HepG2 (cell line): ENCODE data around the gene NUBP1. TPM values are rescaled to one million over a fixed set of nuclear protein-coding genes. Genes with fewer than 3 reads are reported as not detected.

Experiments
- ATAD3A ChIP-seq: sonication (generic); formaldehyde crosslinking; IDR thresholded peaks from 2 replicates; pipeline ENCODE4 v1.4.0; 2020; ENCODE audit warnings: missing genetic modification reagents
- ATRX ChIP-seq: sonication (generic); formaldehyde crosslinking; IDR thresholded peaks from 2 replicates; pipeline ENCODE4 v1.4.0; 2020; ENCODE audit warnings: missing genetic modification reagents, borderline replicate concordance
- HNF4A ChIP-seq: sonication (generic); formaldehyde crosslinking; IDR thresholded peaks from 2 replicates; pipeline ENCODE4 v1.4.0; 2020; ENCODE audit warnings: missing genetic modification reagents
- IRF2 ChIP-seq: IDR thresholded peaks from 2 replicates; pipeline ENCODE4 v1.6.1; 2018; ENCODE audit warnings: missing genetic modification reagents, missing compliant biosample characterization
- REPIN1 ChIP-seq: sonication (generic); formaldehyde crosslinking; IDR thresholded peaks from 2 replicates; pipeline ENCODE4 v1.8.0; 2022; ENCODE audit warnings: missing genetic modification reagents, low read depth, mild to moderate bottlenecking, borderline replicate concordance
- RXRA ChIP-seq: sonication (generic); formaldehyde crosslinking; IDR thresholded peaks from 2 replicates; pipeline ENCODE4 v1.5.1; 2020; ENCODE audit warnings: missing genetic modification reagents
- TAF15 ChIP-seq: fragments of 200-400 bp; formaldehyde crosslinking; IDR thresholded peaks from one replicate; pipeline ENCODE4 v1.6.1; 2018; ENCODE audit warnings: mild to moderate bottlenecking, low read depth, low read length; ENCODE audit not compliant: poor library complexity, severe bottlenecking
- ZNF10 ChIP-seq: sonication (generic); formaldehyde crosslinking; IDR thresholded peaks from 2 replicates; pipeline ENCODE4 v1.4.0; 2020; ENCODE audit warnings: mild to moderate bottlenecking, low read depth, missing genetic modification reagents, borderline replicate concordance
- ZNF17 ChIP-seq: sonication (generic); formaldehyde crosslinking; IDR thresholded peaks from 2 replicates; pipeline ENCODE4 v1.5.0; 2020; ENCODE audit warnings: mild to moderate bottlenecking, missing genetic modification reagents
- ZNF331 ChIP-seq: sonication (generic); formaldehyde crosslinking; IDR thresholded peaks from 2 replicates; pipeline ENCODE4 v1.4.0; 2020; ENCODE audit warnings: missing genetic modification reagents
- ZNF382 ChIP-seq: sonication (generic); formaldehyde crosslinking; IDR thresholded peaks from 2 replicates; pipeline ENCODE4 v1.5.0; 2020; ENCODE audit warnings: missing genetic modification reagents, mild to moderate bottlenecking, borderline replicate concordance
- polyA plus RNA-seq, 8 experiments: library from polyadenylated mRNA; depleted of rRNA in 3 of 8; stranded (reverse) in 7 of 8; unstranded in 1 of 8; fragments of >200 nt; fragmentation: Illumina TruSeq in 4 of 8; extraction: Trizol in 4 of 8; gene quantifications; 2 replicates each; pipeline versions ENCODE4 v1.2.1 to v1.2.3, GENCODE V29; 2011 to 2016; ENCODE audit warnings: low read depth in 4 of 8, missing spikeins in 1 of 8, mixed read lengths in 1 of 8; ENCODE audit not compliant: insufficient read depth in 1 of 8
- total RNA-seq, 5 experiments: library from RNA; depleted of rRNA; stranded (reverse); fragments of >200 nt; fragmentation: Illumina TruSeq; extraction: Trizol; gene quantifications; 2 replicates each; pipeline ENCODE4 v1.2.3, GENCODE V29; 2016; ENCODE audit warnings: low read depth in 1 of 5
- TF ChIP-seq, protein P1 (sequence below): sonication (generic); formaldehyde crosslinking; conservative IDR thresholded peaks from 2 replicates; pipeline ENCODE4 v1.4.0; 2020; ENCODE audit warnings: missing genetic modification reagents
- TF ChIP-seq, protein P2 (sequence below): sonication (generic); formaldehyde crosslinking; IDR thresholded peaks from 2 replicates; pipeline ENCODE4 v1.4.0; 2020; ENCODE audit warnings: mild to moderate bottlenecking, missing genetic modification reagents, borderline replicate concordance
- TF ChIP-seq, protein P3 (sequence below): sonication (generic); formaldehyde crosslinking; IDR thresholded peaks from 2 replicates; pipeline ENCODE4 v1.8.0; 2022; ENCODE audit warnings: mild to moderate bottlenecking, missing genetic modification reagents, moderate library complexity
- TF ChIP-seq, protein P4 (sequence below): sonication (generic); formaldehyde crosslinking; IDR thresholded peaks from 2 replicates; pipeline ENCODE4 v1.4.0; 2020; ENCODE audit warnings: low read depth, mild to moderate bottlenecking, missing genetic modification reagents
- TF ChIP-seq, protein P5 (sequence below): conservative IDR thresholded peaks from 2 replicates; pipeline ENCODE4 v1.6.1; 2018; ENCODE audit warnings: missing genetic modification reagents
- TF ChIP-seq, protein P6 (sequence below): IDR thresholded peaks from 2 replicates; pipeline ENCODE4 v1.6.1; 2018; ENCODE audit warnings: missing genetic modification reagents, mild to moderate bottlenecking, missing compliant biosample characterization

The NUBP1 gene
- total and polyA plus RNA-seq, 2 of the 13 experiments (the other 11 are each of a cell fraction or from before 2014, with no cell fraction given), result 53.5 to 70.4 TPM

DNA sequence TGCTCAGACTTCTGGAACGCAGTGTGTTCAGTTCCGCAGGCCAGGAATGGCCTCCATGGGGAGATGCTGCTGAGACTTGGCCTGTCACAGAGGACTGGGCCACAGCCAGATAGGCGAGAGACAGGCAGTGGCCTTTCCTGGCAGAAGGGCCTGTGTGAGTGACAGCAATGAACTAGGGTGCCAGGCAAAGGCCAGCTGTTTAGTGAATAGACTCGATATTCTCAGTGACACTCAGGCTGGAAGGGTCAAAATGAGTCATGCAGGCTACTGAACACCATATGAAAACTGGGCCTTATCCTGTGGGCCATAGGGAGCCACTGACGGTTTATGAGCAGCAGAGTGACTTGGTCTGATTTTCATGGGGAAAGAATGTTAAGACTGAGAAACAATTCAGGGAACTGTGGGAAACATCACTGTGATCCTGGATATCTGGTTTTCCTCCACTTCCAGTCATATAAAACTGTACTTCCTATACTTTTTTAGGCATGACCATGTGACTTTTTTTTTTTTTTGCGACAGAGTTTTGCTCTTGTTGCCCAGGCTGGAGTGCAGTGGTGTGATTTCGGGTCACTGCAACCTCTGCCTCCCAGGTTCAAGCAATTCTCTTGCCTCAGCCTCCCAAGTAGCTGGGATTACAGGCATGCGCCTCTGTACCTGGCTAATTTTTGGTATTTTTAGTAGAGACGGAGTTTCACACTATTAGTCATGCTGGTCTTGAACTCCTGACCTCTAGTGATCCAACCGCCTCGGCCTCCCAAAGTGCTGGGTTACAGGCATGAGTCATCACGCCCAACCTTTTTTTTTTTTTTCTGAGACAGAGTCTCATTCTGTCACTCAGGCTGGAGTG lies 5.2 kb upstream of the NUBP1 start (continued):
- TF ChIP-seq, protein P1, sequence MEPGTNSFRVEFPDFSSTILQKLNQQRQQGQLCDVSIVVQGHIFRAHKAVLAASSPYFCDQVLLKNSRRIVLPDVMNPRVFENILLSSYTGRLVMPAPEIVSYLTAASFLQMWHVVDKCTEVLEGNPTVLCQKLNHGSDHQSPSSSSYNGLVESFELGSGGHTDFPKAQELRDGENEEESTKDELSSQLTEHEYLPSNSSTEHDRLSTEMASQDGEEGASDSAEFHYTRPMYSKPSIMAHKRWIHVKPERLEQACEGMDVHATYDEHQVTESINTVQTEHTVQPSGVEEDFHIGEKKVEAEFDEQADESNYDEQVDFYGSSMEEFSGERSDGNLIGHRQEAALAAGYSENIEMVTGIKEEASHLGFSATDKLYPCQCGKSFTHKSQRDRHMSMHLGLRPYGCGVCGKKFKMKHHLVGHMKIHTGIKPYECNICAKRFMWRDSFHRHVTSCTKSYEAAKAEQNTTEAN (CRISPR knock-in tag), result 0 out of 2 replicates have a peak, but pooled peaks have one; percentile 44
- no peak for TF ChIP-seq ZNF331
- TF ChIP-seq ZNF382 (CRISPR knock-in tag), result no peak
- TF ChIP-seq ZNF10 (CRISPR knock-in tag), result no peak
- TF ChIP-seq, protein P2, sequence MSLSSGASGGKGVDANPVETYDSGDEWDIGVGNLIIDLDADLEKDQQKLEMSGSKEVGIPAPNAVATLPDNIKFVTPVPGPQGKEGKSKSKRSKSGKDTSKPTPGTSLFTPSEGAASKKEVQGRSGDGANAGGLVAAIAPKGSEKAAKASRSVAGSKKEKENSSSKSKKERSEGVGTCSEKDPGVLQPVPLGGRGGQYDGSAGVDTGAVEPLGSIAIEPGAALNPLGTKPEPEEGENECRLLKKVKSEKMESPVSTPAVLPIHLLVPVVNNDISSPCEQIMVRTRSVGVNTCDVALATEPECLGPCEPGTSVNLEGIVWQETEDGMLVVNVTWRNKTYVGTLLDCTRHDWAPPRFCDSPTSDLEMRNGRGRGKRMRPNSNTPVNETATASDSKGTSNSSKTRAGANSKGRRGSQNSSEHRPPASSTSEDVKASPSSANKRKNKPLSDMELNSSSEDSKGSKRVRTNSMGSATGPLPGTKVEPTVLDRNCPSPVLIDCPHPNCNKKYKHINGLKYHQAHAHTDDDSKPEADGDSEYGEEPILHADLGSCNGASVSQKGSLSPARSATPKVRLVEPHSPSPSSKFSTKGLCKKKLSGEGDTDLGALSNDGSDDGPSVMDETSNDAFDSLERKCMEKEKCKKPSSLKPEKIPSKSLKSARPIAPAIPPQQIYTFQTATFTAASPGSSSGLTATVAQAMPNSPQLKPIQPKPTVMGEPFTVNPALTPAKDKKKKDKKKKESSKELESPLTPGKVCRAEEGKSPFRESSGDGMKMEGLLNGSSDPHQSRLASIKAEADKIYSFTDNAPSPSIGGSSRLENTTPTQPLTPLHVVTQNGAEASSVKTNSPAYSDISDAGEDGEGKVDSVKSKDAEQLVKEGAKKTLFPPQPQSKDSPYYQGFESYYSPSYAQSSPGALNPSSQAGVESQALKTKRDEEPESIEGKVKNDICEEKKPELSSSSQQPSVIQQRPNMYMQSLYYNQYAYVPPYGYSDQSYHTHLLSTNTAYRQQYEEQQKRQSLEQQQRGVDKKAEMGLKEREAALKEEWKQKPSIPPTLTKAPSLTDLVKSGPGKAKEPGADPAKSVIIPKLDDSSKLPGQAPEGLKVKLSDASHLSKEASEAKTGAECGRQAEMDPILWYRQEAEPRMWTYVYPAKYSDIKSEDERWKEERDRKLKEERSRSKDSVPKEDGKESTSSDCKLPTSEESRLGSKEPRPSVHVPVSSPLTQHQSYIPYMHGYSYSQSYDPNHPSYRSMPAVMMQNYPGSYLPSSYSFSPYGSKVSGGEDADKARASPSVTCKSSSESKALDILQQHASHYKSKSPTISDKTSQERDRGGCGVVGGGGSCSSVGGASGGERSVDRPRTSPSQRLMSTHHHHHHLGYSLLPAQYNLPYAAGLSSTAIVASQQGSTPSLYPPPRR, result no peak
- TF ChIP-seq RXRA, result peak; percentile 88; the same call in 1 of the 2 replicates
- peak; percentile 39 for TF ChIP-seq HNF4A (CRISPR knock-in tag)
- TF ChIP-seq, protein P3, sequence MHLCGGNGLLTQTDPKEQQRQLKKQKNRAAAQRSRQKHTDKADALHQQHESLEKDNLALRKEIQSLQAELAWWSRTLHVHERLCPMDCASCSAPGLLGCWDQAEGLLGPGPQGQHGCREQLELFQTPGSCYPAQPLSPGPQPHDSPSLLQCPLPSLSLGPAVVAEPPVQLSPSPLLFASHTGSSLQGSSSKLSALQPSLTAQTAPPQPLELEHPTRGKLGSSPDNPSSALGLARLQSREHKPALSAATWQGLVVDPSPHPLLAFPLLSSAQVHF, result no peak
- TF ChIP-seq TAF15, result no peak
- no peak for TF ChIP-seq ATRX (CRISPR knock-in tag)
- TF ChIP-seq ZNF17 (CRISPR knock-in tag), result no peak
- TF ChIP-seq IRF2 (CRISPR knock-in tag), result 0 out of 2 replicates have a peak, but pooled peaks have one; percentile 17
- TF ChIP-seq ATAD3A (CRISPR knock-in tag), result no peak
- TF ChIP-seq, protein P4, sequence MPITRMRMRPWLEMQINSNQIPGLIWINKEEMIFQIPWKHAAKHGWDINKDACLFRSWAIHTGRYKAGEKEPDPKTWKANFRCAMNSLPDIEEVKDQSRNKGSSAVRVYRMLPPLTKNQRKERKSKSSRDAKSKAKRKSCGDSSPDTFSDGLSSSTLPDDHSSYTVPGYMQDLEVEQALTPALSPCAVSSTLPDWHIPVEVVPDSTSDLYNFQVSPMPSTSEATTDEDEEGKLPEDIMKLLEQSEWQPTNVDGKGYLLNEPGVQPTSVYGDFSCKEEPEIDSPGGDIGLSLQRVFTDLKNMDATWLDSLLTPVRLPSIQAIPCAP, result no peak
- no peak for TF ChIP-seq REPIN1 (CRISPR knock-in tag)
- TF ChIP-seq, protein P5, sequence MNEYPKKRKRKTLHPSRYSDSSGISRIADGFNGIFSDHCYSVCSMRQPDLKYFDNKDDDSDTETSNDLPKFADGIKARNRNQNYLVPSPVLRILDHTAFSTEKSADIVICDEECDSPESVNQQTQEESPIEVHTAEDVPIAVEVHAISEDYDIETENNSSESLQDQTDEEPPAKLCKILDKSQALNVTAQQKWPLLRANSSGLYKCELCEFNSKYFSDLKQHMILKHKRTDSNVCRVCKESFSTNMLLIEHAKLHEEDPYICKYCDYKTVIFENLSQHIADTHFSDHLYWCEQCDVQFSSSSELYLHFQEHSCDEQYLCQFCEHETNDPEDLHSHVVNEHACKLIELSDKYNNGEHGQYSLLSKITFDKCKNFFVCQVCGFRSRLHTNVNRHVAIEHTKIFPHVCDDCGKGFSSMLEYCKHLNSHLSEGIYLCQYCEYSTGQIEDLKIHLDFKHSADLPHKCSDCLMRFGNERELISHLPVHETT (CRISPR knock-in tag), result no peak; the same call in 1 of the 2 replicates
- TF ChIP-seq, protein P6, sequence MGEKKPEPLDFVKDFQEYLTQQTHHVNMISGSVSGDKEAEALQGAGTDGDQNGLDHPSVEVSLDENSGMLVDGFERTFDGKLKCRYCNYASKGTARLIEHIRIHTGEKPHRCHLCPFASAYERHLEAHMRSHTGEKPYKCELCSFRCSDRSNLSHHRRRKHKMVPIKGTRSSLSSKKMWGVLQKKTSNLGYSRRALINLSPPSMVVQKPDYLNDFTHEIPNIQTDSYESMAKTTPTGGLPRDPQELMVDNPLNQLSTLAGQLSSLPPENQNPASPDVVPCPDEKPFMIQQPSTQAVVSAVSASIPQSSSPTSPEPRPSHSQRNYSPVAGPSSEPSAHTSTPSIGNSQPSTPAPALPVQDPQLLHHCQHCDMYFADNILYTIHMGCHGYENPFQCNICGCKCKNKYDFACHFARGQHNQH (CRISPR knock-in tag), result no peak
